HG03196 (cell line): ENCODE results near the gene MYO1F.
"Not testable (repeated sequence)": the region's sequence is repeated elsewhere in the genome, so short reads cannot be mapped to it uniquely, and the experiment has no call there.

Source experiments
- ATAC-seq: cut with Tn5 transposase; IDR thresholded peaks from one replicate; pipeline ENCODE4 v1.9.1; 2021; ENCODE audit not compliant: unreplicated experiment

The MYO1F gene

DNA sequence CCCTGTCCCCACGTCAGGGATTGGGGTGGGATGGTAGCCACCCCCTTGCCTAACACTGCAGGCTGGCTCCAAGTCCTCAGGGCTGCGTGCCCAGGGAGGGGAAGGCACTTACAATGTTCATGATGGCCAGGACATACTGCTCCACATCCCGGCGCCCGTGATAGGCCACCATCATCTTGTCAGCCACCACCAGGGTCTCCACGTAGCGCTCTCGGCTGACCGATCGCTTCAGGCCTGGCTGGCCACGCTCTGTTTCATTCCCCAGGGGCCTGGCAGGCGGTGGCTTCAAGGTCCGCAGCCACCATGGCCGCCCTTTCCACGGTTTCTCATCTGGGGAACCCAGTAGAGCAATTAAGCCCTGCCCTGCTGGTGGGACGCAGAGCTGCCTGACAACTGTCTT is 23.6 kb upstream of the MYO1F start:
- no peak for ATAC-seq

DNA sequence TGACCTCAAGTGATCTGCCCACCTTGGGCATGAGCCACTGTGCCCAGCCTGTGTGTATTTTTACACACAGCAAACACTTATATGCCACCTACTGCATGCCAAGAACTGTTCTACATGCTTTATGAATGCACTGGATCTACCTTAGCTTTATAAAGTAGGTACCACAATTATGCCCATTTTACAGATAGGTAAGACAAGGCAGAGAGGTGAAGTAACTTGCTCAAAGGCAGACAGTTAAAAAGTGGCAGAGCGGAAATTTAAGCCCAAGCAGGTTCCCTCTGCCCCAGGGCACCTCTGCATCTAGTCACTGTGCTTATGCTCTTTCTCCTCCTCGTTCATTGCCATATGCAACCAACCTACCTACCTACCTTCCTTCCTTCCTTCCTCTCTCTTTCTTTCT is 22.8 kb upstream of the MYO1F start:
- ATAC-seq: no peak

DNA sequence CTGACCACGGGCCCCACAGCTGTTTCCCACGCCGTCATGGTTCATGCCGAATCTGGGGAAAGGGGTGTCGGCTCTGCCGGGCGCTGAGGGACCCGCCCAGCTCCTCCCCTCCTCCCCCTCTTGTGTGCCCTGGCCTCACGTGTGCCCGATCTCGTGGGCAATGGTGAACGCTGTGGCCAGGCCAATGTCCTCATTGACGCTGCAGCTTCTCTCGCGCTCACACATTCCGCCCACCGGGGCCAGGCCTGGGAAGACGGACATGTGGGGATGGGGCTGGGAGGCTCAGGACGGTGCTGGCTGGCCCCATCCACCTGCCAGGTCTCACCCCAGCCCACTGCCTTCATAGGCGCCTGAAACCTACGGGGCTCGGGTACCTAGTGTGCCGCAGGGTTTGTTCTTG is 18.9 kb upstream of the MYO1F start:
- ATAC-seq: no peak

GRCh38 chr19:8595651-8596050 is 18.4 kb upstream of the MYO1F start:
- no peak for ATAC-seq

GRCh38 chr19:8593931-8594330 is 16.7 kb upstream of the MYO1F start:
- no peak for ATAC-seq

GRCh38 chr19:8592231-8593009 is 15.2 kb upstream of the MYO1F start:
- no peak for ATAC-seq

DNA sequence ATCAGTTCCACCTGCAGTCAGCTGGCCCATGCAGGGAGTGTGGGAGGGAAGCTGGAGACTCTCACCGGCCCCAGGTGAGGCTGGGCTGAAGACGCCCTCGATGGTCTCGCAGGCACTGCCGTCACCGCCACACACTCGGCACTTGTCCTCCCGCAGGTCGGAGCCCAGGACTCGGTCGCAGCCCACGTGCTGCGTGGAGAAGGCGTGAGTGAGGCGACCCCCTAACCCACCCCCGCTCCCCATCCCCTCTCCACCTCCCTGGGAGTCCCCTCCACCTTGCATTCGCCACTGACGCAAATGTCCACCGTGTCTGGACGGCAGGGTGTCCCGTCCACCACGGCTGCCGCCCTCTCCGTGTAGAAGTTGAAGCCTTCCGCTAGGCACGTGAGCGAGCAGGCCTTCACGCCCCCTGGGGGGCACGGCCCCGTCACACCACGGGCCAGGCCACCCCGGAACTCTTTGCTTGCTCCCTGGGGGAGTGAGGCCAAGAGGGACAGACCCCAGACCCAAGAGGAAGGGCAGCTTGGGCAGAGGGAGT is 12.0 kb upstream of the MYO1F start:
- ATAC-seq: no peak

GRCh38 chr19:8585894-8586750 is 8.9 kb upstream of the MYO1F start:
- no peak for ATAC-seq

GRCh38 chr19:8584965-8585893 is 8.0 kb upstream of the MYO1F start:
- no peak for ATAC-seq

DNA sequence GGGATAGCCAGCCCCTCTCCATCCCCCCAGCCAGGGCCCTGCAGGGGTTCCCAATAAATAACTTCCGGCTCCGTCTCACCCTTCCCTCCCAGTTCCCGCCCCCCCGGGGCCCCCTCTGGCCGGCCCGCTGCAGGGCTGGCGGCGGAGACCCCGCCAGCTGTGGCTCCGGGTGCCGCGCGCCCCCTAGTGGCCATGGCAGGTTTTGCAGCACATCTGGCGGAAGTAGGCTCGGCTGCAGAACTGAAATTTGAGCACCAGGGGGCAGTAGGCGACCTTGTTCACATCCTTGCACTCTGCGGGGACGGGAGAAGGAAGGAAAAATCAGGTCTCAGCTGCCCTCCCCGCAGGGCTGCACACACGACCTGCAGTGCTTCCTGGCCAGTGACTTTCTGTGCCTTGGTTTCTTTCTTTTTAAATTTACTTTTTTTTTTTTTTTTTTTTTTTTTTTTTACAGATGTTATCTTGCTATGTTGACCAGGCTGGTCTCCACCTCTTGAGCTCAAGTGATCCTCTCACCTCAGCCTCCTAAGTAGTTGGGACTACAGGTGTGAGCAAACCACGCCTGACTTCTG is 3.6 kb upstream of the MYO1F start:
- ATAC-seq: no peak

DNA sequence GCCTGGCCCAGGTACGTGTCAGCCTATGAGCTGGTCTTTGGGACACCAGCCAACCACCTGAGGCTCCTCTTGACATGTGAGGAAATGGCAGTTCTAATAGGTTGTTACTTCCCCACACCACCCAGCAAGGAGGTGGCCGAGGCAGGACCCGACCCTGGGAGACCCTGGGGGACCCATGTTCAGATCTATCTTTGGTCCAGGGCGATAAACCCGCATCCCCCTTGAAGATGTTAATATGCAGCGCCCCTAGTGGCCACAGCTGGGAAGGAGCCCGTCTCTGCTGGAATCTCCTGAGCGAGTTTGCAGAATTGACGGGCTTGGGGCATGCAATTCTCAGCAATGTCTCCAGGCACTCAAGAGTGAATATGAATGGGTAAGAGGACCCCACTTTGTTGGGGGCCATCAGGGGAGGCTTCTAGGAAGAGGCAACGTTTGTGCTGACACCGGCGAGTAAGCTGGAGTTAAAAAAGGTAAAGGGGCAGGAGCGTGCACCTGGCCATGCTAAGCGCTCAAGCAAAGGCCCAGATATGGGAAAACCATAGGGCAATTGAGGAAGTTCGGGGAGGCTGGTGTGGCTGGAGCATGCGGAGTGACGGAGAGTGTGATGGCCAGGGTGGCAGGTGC is 1.5 kb upstream of the MYO1F start:
- ATAC-seq: no peak

DNA sequence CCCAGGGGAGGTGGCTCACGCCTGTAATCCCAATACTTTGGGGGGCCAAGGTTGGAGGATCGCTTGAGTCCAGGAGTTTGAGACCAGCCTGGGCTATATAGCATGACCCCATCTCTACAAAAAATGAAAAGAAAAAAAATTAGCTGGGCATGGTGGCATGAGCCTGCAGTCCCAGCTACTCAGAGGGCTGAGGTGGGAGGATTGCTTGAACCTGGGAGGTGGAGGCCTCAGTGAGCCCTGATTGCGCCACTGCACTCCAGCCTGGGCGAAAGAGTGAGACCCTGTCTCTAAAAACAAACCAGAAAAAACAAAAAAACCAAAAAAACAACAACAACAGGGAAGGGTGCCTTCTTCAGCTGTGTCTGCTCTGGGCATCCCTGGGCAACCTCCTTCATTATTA is 499 bp upstream of the MYO1F start:
- no peak for ATAC-seq

DNA sequence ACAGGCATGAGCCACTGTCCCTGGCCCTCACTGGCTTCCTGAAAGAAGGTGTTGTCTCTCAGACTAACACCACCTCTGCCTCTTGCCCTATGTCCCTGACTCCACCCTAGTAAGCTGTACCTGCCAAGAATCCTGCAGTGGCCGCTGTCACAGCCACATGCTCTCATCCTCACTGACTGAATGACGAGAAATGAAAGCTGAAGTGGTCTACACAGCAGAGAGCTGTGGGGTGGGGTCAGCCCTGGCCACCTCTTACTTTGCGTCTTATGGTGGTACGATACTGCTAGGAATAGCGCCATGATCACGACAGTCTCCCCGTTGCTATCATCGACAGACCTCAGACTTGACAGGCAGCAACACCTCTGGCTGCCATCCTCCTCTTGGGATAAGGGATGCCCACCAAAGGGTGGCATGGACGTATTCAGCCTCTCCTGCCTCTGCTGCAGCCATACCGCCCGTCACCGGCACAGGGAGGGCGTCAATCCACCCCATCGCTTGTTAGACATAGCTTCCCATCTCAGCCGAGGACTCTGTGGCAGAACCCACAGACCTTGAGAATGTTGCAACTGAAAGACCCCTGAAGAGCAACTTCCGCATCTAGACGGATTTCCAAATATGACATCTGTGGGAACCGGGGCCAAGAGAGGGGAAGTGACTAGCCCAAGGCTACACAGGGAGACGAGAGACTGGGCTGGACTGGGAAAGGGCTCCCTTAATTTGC is 809 bp downstream of the MYO1F start:
- no peak for ATAC-seq

DNA sequence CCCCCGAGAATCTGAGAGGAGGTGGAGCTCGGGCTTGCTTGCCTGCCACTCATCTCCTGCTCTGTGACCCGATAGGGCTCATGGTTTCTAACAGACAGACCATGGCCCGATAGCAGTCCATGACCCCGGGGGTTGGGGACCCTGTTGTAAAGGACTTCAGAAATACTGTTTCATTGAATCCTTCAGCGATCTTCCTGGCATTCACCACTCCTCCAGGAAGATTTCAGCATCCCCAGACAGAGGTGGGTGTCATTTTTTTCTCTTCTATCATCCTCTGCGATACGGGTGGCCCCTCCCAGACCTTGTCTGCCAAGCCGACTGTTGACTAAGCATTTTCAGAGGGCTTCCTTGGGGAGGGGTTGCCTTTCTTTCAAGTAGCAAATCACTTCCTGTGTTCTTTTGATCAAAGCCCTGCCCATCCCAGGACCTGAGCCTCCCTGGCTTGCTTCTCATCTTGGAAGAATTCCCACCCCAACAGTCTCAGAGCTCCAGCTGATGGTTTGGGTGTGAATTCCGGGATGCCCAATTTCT is 1.7 kb downstream of the MYO1F start:
- no peak for ATAC-seq

DNA sequence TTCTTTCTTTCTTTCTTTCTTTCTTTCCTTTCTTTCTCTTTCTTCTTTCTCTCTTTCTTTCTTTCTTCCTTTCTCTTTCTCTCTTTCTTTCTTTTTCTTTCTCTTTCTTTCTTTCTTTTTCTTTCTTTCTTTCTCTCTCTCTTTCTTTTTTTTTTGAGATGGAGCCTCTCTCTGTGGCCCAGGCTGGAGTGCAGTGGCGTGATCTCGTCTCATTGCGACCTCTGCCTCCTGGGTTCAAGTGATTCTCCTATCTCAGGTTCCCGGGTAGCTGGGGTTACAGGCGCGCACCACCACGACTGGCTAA is 2.7 kb downstream of the MYO1F start:
- not testable (repeated sequence) for ATAC-seq

- no peak for ATAC-seq
Observed at GRCh38 chr19:8573316-8573715, 3.9 kb downstream of the MYO1F start.

DNA sequence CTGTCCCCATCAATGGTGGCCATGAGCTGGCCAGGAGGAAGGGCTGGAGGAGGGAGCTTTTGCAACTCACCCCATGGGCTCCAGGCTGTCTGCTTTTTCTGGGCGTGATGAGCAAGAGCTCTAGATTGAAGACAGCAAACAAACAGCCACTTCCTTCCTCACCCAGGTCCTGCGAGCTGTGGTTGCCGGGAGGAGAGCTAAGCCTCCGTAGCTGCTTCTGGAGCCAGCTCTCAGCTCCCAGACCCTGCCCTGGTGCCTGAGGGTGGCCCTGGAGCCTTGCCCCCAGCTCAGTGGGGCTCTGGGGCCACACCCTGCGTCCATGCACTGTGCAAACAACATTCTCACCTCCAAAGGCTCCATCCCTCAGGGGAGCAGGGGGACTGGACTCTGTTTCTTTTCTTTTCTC is 6.2 kb downstream of the MYO1F start:
- no peak for ATAC-seq

GRCh38 chr19:8569066-8569771 is 8.0 kb downstream of the MYO1F start:
- ATAC-seq: peak; percentile 56
